ENCODE data around the gene MAMSTR.

- TF ChIP-seq, protein P1, sequence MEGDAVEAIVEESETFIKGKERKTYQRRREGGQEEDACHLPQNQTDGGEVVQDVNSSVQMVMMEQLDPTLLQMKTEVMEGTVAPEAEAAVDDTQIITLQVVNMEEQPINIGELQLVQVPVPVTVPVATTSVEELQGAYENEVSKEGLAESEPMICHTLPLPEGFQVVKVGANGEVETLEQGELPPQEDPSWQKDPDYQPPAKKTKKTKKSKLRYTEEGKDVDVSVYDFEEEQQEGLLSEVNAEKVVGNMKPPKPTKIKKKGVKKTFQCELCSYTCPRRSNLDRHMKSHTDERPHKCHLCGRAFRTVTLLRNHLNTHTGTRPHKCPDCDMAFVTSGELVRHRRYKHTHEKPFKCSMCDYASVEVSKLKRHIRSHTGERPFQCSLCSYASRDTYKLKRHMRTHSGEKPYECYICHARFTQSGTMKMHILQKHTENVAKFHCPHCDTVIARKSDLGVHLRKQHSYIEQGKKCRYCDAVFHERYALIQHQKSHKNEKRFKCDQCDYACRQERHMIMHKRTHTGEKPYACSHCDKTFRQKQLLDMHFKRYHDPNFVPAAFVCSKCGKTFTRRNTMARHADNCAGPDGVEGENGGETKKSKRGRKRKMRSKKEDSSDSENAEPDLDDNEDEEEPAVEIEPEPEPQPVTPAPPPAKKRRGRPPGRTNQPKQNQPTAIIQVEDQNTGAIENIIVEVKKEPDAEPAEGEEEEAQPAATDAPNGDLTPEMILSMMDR (IDR thresholded peaks at IDR 0.05), result no peak
- TF ChIP-seq POLR2A (IDR thresholded peaks at IDR 0.05) (no peak), POLR2AphosphoS5 (IDR thresholded peaks at IDR 0.05; ENCODE audit: insufficient read depth in 1 of 2, low read depth in 1 of 2) (no peak)
Measured at GRCh38 chr19:48757089-48757675, 37.7 kb upstream of the MAMSTR start.
